Activated CD4-positive, alpha-beta T cell treated with anti-CD3 and anti-CD28 coated beads, Interleukin-2, Interleukin-4, amounts not matched to agents 100 ng/mL and 50 ng/mL, durations not matched to agents 16 hours and 8 hours (primary cell): ENCODE results near the gene FRRS1L.

Experiments used
- DNase-seq: peaks from one replicate; pipeline ENCODE4 v3.0.0-alpha.2; 2020; ENCODE audit warnings: low spot score

Gene FRRS1L, protein sequence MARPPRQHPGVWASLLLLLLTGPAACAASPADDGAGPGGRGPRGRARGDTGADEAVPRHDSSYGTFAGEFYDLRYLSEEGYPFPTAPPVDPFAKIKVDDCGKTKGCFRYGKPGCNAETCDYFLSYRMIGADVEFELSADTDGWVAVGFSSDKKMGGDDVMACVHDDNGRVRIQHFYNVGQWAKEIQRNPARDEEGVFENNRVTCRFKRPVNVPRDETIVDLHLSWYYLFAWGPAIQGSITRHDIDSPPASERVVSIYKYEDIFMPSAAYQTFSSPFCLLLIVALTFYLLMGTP

GRCh38 chr9:109166771-109167601 is at the start of gene FRRS1L:
Gene FRRS1L (minus strand): TSS chr9:109167249. CDS start chr9:109167138, 111 bp downstream.
- DNase-seq, result no peak

- DNase-seq, result no peak
Observed at GRCh38 chr9:109214414-109214813, 47.4 kb upstream of the FRRS1L start.

- DNase-seq, result no peak
Observed at GRCh38 chr9:109213285-109214121, 46.5 kb upstream of the FRRS1L start.

GRCh38 chr9:109212768-109213167 is 45.7 kb upstream of the FRRS1L start:
- no peak for DNase-seq

DNA sequence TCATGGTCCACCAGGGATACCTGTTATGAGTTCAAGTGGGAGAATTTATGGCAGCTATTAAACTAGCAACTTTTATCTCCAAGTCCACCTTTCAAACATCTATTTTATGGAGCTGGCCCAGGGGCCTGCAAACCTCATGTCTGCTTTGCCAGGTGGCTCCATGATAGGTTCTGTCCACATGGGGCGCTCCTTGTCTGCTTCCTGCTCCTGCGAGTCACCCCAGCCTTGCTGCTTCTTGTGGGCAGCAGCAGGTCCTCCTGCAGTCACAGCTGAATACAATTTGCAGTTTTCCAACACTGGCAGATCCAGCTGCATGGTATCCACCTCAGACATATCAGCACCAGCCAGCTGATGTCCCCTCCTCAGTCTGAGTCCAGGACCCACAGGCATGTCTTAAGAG is 39.6 kb upstream of the FRRS1L start:
- DNase-seq, result no peak

GRCh38 chr9:109205526-109205925 is 38.5 kb upstream of the FRRS1L start:
- no peak for DNase-seq

DNA sequence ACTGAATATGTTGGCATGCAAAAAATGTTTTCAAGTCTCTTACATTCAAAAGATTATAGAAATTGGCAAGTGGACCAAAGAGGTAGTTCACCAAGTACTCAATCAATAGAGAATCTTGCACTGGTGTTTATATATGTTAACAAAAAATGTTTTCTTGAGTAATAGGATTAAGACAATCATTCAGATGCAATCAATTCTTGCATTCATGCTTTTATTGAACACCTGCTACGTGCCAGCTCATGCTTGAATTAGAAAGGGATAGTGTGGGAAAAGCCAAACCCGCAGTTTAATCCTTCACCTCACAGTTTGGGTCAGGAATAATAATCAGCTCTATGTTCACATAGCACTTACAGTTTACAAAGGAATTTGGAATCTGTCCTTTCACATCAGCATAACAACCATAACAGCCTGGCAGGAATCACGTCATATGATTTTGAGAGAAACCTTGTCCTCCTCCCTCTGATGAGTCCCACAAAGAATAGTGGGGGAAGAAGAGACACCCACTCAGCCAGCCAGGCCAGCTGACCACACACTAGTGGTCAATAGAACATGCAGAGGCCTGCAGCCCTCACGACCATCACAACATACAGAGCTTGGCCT is 36.8 kb upstream of the FRRS1L start:
- no peak for DNase-seq

DNA sequence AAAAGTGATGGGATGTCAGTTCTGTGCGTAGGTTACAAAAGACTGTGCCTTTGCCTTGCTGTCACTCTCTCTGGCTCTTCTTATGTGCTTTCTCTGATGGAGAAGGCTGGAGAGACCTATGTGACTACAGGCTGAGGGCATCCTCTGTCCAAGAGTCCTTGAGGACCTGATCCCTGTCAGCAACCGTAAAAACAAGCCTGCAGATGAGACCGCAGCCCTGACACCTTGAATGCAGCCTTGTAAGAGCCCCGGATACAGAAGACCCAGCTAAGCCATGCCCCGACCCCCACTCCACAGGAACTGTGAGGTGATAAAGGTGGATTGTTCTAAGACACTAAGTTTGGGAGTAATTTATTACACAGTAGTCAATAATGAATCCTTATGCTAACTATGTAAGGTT is 32.6 kb upstream of the FRRS1L start:
- DNase-seq, result no peak

DNA sequence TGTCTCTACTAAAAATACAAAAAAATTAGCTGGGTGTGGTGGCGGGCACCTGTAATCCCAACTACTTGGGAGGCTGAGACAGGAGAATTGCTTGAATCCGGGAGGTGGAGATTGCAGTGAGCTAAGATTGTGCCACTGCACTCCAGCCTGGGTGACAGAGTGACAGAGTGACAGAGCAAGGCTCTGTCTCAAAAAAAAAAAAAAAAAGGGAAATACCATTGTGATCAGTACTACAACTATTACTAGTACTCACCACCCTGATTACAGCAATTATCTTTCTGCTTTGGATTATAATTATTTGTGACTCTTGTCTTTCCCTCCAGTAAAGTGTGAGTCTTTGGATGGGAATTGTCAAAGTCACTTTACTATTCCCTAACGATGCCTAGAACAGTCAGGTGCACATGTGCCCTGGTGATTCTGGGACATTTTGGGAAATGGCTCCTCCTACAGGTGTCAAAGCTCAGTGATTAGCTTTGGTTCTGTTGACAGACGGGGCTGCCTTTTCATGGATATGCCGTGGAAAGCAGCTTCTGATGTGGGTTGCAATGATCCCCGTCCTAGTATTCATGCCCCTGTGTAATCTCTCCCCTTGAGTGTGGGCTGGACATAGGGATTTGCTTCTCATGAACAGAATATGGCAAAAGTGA is 31.8 kb upstream of the FRRS1L start:
- peak; percentile 3 for DNase-seq

- no peak for DNase-seq
Observed at GRCh38 chr9:109193974-109194556, 27.0 kb upstream of the FRRS1L start.

GRCh38 chr9:109192732-109193361 is 25.8 kb upstream of the FRRS1L start:
- DNase-seq, result no peak

DNA sequence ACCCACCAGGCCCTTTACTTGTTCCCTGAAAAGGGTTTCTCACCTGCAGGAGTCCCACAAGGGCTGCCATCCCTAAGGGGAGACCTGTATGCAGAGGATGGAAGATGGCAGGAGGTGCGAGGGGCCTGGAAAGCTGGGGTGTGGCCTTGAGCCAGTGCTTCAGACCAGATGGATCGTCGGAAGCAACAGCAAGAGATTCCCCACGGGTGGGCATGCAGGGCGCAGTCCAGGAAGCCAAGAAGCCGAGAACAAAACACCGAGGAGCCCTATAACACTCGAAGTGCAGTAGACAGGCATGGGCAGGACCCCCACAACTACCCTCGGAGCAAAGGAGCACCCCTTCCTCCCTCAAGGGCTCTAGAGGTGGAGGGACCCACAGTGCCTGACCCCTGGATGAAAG is 24.7 kb upstream of the FRRS1L start:
- no peak for DNase-seq

DNA sequence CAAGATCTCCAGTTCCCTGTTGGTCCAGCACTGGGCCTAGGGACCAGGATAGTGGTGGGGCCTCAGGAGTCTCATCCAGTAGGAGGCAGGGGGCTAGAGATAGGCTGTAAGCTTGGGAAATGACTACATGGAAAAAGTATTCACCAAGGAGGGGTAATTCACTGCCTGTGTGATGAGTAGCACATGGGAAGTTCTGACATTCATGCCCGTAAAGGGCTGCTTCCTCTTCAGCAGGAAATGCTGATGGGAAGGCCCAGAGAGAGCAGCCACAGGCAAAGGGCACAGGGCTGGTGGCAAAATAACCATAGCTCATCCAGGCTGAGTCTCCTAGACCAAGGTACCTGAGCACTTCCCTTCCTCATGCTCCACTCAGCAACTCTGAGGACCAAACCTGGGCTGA is 23.1 kb upstream of the FRRS1L start:
- no peak for DNase-seq

DNA sequence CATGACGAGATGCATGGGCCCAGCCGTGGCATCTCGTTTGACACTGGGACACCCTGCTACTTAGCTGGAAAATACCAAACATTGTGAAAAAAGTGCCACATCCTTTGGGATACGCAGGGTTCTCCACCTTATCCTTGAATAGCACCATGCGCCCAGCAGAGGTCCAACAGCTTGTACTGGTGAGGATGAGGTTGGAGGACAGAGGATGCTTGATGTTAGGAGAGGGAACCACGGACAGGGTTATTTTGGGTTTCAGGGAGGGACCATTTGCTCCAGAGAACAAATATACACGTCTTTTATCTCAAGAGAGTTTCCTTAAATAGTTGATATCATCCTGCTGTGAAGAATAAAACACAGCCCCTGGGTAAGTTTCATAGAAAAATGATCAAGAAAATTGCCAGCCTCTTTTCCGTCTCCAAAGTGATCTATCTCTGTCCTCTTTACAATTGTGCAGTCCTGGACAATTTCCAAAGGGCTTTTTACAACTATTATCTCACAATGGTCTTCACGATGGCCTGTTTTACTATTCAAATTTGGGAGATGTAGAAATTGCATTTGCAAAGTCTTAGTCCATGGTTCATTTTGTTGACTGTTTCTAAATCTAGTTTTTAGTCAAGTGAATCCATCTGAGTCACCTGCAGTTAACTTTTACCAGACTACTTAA is 19.9 kb upstream of the FRRS1L start:
- no peak for DNase-seq

- DNase-seq, result peak; percentile 11
Observed at GRCh38 chr9:109182940-109183798, 16.1 kb upstream of the FRRS1L start.

DNA sequence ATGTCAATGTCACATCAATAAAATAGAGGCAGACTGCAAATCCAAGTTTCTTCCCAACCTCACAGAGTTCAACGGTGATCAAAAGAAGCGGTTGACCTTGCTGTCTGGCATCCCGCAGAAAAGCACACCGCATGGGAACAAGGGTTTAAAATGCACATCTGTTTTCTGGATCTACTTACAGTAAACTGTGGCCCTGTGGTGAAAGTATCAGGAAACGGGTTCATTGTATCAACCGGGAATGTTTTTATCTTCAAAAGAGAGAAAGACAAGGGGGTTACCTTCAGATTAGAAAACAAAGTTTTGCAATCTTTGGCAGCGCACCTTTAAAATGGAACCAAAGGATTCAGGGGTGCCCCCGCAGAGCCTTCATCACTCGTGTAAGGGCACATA is 15.5 kb upstream of the FRRS1L start:
- DNase-seq, result no peak

DNA sequence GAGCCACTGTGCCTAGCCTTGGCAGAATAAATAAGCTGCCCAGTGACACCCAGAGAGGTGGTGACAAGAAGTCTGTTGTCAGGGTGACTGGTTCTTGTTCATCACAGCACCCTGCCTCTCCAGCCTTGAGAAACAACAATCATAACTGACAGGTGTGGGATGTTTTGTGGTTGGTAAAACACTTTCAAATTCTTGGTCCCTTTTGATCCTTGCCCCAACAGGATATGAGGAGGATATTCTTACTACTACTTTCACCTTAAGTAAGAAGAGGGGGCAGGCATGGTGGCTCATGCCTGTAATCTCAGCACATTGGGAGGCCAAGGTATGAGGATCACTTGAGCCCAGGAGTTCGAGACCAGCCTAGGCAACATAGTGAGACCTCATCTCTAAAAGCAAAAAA is 14.2 kb upstream of the FRRS1L start:
- peak; percentile 77 for DNase-seq

GRCh38 chr9:109179801-109180523 is 12.9 kb upstream of the FRRS1L start:
- no peak for DNase-seq

DNA sequence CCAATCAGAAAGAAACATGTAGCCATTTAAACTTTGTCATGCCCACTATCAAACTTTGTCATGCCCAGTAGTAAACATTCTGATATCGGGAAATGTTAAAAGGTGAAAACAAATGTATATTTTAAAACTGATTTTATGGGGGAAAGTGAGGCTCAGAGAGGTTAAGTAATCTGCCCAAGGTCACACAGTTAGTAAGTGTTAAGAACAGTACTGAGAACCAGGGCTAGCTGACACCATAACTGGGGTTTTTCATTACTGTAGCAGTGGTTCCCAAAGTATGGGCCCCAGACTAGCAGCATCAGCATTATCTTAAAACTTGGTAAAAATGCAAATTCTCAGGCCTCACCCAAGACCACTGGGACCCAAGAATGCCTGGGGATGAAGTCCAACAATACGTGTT is 9.9 kb upstream of the FRRS1L start:
- no peak for DNase-seq
